Mucosa of rectum (tissue), 2 donors: ENCODE measurements around the gene SPAG8.

Experiments
- H3K27ac ChIP-seq, 2 donors: one replicate each; pipeline ENCODE4 v1.7.0; 2013; ENCODE audit warnings: inconsistent platforms in 2 of 2, low read depth in 2 of 2, low read length in 2 of 2
- H3K27me3 ChIP-seq, 2 donors: one replicate each; pipeline ENCODE4 v1.7.0; 2013; ENCODE audit warnings: low read length in 2 of 2; ENCODE audit not compliant: control insufficient read depth in 2 of 2, insufficient read depth in 2 of 2
- H3K36me3 ChIP-seq, 2 donors: one replicate each; pipeline ENCODE4 v1.7.0; 2013; ENCODE audit warnings: low read length in 2 of 2; ENCODE audit not compliant: control insufficient read depth in 2 of 2, insufficient read depth in 2 of 2
- H3K4me1 ChIP-seq, 2 donors: one replicate each; pipeline ENCODE4 v1.7.0; 2013; ENCODE audit warnings: low read length in 2 of 2, mild to moderate bottlenecking in 1 of 2; ENCODE audit not compliant: control insufficient read depth in 2 of 2, insufficient read depth in 2 of 2
- H3K4me3 ChIP-seq, 2 donors: one replicate each; pipeline ENCODE4 v1.7.0; 2013; ENCODE audit warnings: low read length in 2 of 2
- H3K9ac ChIP-seq, 2 donors: one replicate each; pipeline ENCODE4 v1.7.0; 2013; ENCODE audit warnings: low read length in 2 of 2, low read depth in 1 of 2, mild to moderate bottlenecking in 1 of 2
- H3K9me3 ChIP-seq, 2 donors: one replicate each; pipeline ENCODE4 v1.7.0; 2013; ENCODE audit warnings: low read length in 2 of 2; ENCODE audit not compliant: control insufficient read depth in 2 of 2
- donor health status: healthy.
- donor health status: Normal muscosa, but diverticular disease.

SPAG8 gene

GRCh38 chr9:35759795-35760194, 52.3 kb downstream of the SPAG8 start:
- no peaks in the 10 kb centered on the region for H3K9me3 ChIP-seq
- H3K4me1 ChIP-seq = peaks cover 10 to 19% of the 10 kb centered on the region in 2 donors
- no peaks in the 10 kb centered on the region for H3K27me3 ChIP-seq
- no peak overlapping the region for H3K27ac ChIP-seq
- H3K9ac ChIP-seq = no peak overlapping the region
- no peak overlapping the region for H3K4me3 ChIP-seq
- no peaks in the 10 kb centered on the region for H3K36me3 ChIP-seq
